GOT3 (cell line): ENCODE results near the gene XXYLT1.
"Not testable (repeated sequence)": the region's sequence is repeated elsewhere in the genome, so short reads cannot be mapped to it uniquely, and the experiment has no call there.

Experiments used
- DNase-seq: peaks from one replicate; lab custom pipeline; 2025; ENCODE audit warnings: mixed read lengths; lab: John Stamatoyannopoulos, UW

Gene XXYLT1

GRCh38 chr3:195226900-195227447, 44.0 kb downstream of the XXYLT1 start:
- DNase-seq, result no peak

- no peak for DNase-seq
Observed at GRCh38 chr3:195226445-195226844, 44.5 kb downstream of the XXYLT1 start.

- DNase-seq, result no peak
Observed at GRCh38 chr3:195224980-195225580, 45.9 kb downstream of the XXYLT1 start.

GRCh38 chr3:195224156-195224979, 46.6 kb downstream of the XXYLT1 start:
- no peak for DNase-seq

GRCh38 chr3:195221876-195222617, 48.9 kb downstream of the XXYLT1 start:
- no peak for DNase-seq

GRCh38 chr3:195221015-195221853, 49.7 kb downstream of the XXYLT1 start:
- no peak for DNase-seq

GRCh38 chr3:195219351-195220230, 51.4 kb downstream of the XXYLT1 start:
- no peak for DNase-seq

- DNase-seq, result not testable (repeated sequence)
Observed at GRCh38 chr3:195218331-195218730, 52.6 kb downstream of the XXYLT1 start.

GRCh38 chr3:195215576-195215975, 55.4 kb downstream of the XXYLT1 start:
- not testable (repeated sequence) for DNase-seq

GRCh38 chr3:195214381-195214780, 56.6 kb downstream of the XXYLT1 start:
- no peak for DNase-seq

- no peak for DNase-seq
Observed at GRCh38 chr3:195213639-195214315, 57.2 kb downstream of the XXYLT1 start.

- DNase-seq, result no peak
Observed at GRCh38 chr3:195212749-195213375, 58.1 kb downstream of the XXYLT1 start.

GRCh38 chr3:195212033-195212748, 58.8 kb downstream of the XXYLT1 start:
- DNase-seq, result no peak

GRCh38 chr3:195210266-195210973, 60.5 kb downstream of the XXYLT1 start:
- no peak for DNase-seq

GRCh38 chr3:195209847-195210265, 61.1 kb downstream of the XXYLT1 start:
- DNase-seq, result no peak

- no peak for DNase-seq
Observed at GRCh38 chr3:195209083-195209846, 61.7 kb downstream of the XXYLT1 start.

- no peak for DNase-seq
Observed at GRCh38 chr3:195208631-195209030, 62.3 kb downstream of the XXYLT1 start.
